Measurements from ENCODE around the gene PPP2R5E.
A peak's percentile ranks its signal among the peaks of the same experiment; 100 is the strongest.

The PPP2R5E gene

GRCh38 chr14:63477556-63477955 is 65.6 kb downstream of the PPP2R5E start:
- CTCF ChIA-PET = no interaction called here

GRCh38 chr14:63475761-63476160 is 67.4 kb downstream of the PPP2R5E start:
- no peak for TF ChIP-seq CTCF (conservative IDR thresholded peaks at IDR 0.05; ENCODE audit: low read depth)
- POLR2A ChIA-PET (ENCODE audit: low non-redundant PET) = no interaction called here

More at GRCh38 chr14:63477556-63477955, 65.6 kb downstream of the PPP2R5E start:
- no peak for TF ChIP-seq CTCF (conservative IDR thresholded peaks at IDR 0.05; ENCODE audit: low read depth)
- DNase-seq (ENCODE audit: low spot score) = no peak
- no peak overlapping the region for H3K27ac ChIP-seq
- POLR2A ChIA-PET (ENCODE audit: low non-redundant PET) = no interaction called here

GRCh38 chr14:63474844-63475243 is 68.3 kb downstream of the PPP2R5E start:
- POLR2A ChIA-PET (ENCODE audit: low non-redundant PET) = no interaction called here
- no peak for DNase-seq (ENCODE audit: low spot score)
- no peak overlapping the region for H3K27ac ChIP-seq
- TF ChIP-seq CTCF (conservative IDR thresholded peaks at IDR 0.05; ENCODE audit: low read depth) = no peak
- CTCF ChIA-PET = interaction anchor here (0.7 kb wide), 1 partner anchor 1751 kb away, joined by 3 read pairs; no protein-coding TSS in a partner anchor

More at GRCh38 chr14:63475761-63476160, 67.4 kb downstream of the PPP2R5E start:
- no peak for DNase-seq (ENCODE audit: low spot score)
- H3K27ac ChIP-seq = no peak overlapping the region
- CTCF ChIA-PET = no interaction called here

GRCh38 chr14:63474111-63474510 is 69.1 kb downstream of the PPP2R5E start:
- H3K27ac ChIP-seq = no peak overlapping the region
- POLR2A ChIA-PET (ENCODE audit: low non-redundant PET) = no interaction called here
- CTCF ChIA-PET = interaction anchor here (0.6 to 0.7 kb wide), 2 partner anchors 691 to 1750 kb away, joined by 3 to 4 read pairs; no protein-coding TSS in a partner anchor
- no peak for DNase-seq (ENCODE audit: low spot score)
- TF ChIP-seq CTCF (conservative IDR thresholded peaks at IDR 0.05; ENCODE audit: low read depth) = no peak

GRCh38 chr14:63472986-63473788 is 70.0 kb downstream of the PPP2R5E start:
- no peak overlapping the region for H3K27ac ChIP-seq
- ChIA-PET POLR2A (ENCODE audit: low non-redundant PET) (no interaction called here), CTCF (no interaction called here)
- no peak for DNase-seq (ENCODE audit: low spot score)
- no peak for TF ChIP-seq CTCF (conservative IDR thresholded peaks at IDR 0.05; ENCODE audit: low read depth)

GRCh38 chr14:63470962-63471793 is 72.0 kb downstream of the PPP2R5E start:
- CTCF ChIA-PET = interaction anchor here (0.5 to 0.6 kb wide), 3 partner anchors 26 to 166 kb away, joined by 3 read pairs; no protein-coding TSS in a partner anchor
- no peak for TF ChIP-seq CTCF (conservative IDR thresholded peaks at IDR 0.05; ENCODE audit: low read depth)

More at GRCh38 chr14:63470962-63471793, 72.0 kb downstream of the PPP2R5E start:
- peak; percentile 76 for DNase-seq (ENCODE audit: low spot score)
- H3K27ac ChIP-seq = no peak overlapping the region
- POLR2A ChIA-PET (ENCODE audit: low non-redundant PET) = no interaction called here

Data from RWPE1 (cell line).